Activated naive CD4-positive, alpha-beta T cell treated with anti-CD3 and anti-CD28 coated beads for 36 hours (primary cell): Measurements from ENCODE around the gene ABI3BP. TPM values are rescaled to one million over a fixed set of nuclear protein-coding genes. Genes with fewer than 3 reads are reported as not detected.
A peak's percentile ranks its signal among the peaks of the same experiment; 100 is the strongest.

Experiments
- CTCF ChIA-PET: fragments of 350-600 bp; sonication (Branson Sonifier 250); formaldehyde crosslinking; loops from one replicate; lab custom pipeline; 2021; ENCODE audit warnings: antibody characterized with exemption; lab: Charles Lee
- DNase-seq: peaks from one replicate; pipeline ENCODE4 v3.0.0-alpha.2; 2020
- H3K27ac Mint-ChIP-seq: one replicate; pipeline ENCODE4 v1.8.0; 2021; ENCODE audit warnings: mild to moderate bottlenecking, mixed read lengths
- H3K27me3 Mint-ChIP-seq: one replicate; pipeline ENCODE4 v1.8.0; 2021; ENCODE audit warnings: low read depth, mixed read lengths
- H3K36me3 Mint-ChIP-seq: one replicate; pipeline ENCODE4 v1.8.0; 2021; ENCODE audit warnings: low read depth, mixed read lengths
- H3K4me1 Mint-ChIP-seq: one replicate; pipeline ENCODE4 v1.8.0; 2021; ENCODE audit warnings: low read depth, mixed read lengths
- H3K4me3 Mint-ChIP-seq: one replicate; pipeline ENCODE4 v1.8.0; 2021; ENCODE audit warnings: mild to moderate bottlenecking, moderate library complexity, mixed read lengths
- H3K9me3 Mint-ChIP-seq: one replicate; pipeline ENCODE4 v1.8.0; 2021; ENCODE audit warnings: mixed read lengths
- intact Hi-C: fragments of 100-400 bp; cut with micrococcal nuclease; formaldehyde crosslinking; loops from one replicate; pipeline ENCODE4 v1.15.1; 2023
- total RNA-seq, 2 experiments: library from RNA; stranded (reverse); gene quantifications; one replicate each; pipeline ENCODE4 v1.2.3, GENCODE V29; 2021

The ABI3BP gene
- total RNA-seq, 2 experiments from 2014 or later: not detected

DNA sequence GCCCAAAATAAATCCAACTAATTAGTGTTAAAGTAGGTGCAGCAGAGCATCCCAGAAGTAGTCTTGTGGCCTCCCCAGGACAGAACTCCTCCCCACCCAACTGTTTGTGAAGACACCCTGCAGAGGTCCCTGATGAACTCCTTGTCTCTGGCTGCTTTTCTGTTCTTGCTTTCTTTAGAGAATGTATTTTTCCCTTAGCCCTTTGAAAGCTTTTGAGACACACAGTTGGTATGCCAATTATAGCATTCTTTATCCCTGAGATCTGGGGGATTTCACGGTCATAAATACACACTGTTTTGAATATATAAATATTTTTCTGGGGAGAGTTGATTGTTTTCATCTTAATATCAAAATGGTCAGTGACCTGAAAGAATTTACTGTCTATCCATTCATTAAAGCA is 274.1 kb downstream of the ABI3BP start:
- CTCF ChIA-PET: no interaction called here
- H3K27ac Mint-ChIP-seq: no peak overlapping the region
- intact Hi-C loops: loop anchor here (10.0 kb wide), 1 partner anchor 666 kb away; no protein-coding TSS in a partner anchor

GRCh38 chr3:100717637-100718487 is 275.4 kb downstream of the ABI3BP start:
- Mint-ChIP-seq H3K27ac (no peak overlapping the region), H3K4me3 (no peak overlapping the region), H3K27me3 (no peaks in the 10 kb centered on the region), H3K36me3 (peaks cover 52% of the 10 kb centered on the region), H3K4me1 (peaks cover 37% of the 10 kb centered on the region), H3K9me3 (no peaks in the 10 kb centered on the region)
- no peak for DNase-seq
- CTCF ChIA-PET: interaction anchor here (0.6 kb wide), 1 partner anchor 697 kb away, joined by 4 read pairs; no protein-coding TSS in a partner anchor
- intact Hi-C loops: loop anchor here (10.0 kb wide), 1 partner anchor 667 kb away; no protein-coding TSS in a partner anchor

More for the DNA sequence above, 274.1 kb downstream of the ABI3BP start:
- Mint-ChIP-seq H3K9me3 (no peaks in the 10 kb centered on the region), H3K4me1 (peaks cover 29% of the 10 kb centered on the region), H3K36me3 (peaks cover 47% of the 10 kb centered on the region), H3K27me3 (no peaks in the 10 kb centered on the region), H3K4me3 (no peak overlapping the region)
- no peak for DNase-seq

DNA sequence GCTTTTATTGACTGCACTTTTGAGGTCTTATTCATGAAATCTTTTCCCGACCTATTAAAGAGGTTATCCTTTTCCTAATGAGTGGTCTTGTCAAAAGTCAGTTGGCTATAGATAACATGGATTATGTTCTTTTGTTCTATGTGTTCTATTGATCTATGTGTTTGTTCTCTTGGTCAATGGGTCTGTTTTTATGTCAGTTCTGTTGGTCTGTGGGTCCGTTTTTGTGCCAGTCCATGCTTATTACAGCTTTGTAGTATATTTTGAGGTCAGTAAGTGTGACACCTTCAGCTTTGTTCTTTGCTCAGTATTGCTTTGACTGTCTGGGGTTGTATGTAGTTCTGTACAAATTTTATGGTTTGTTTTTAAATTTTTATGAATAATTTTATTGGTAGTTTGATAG is 276.2 kb downstream of the ABI3BP start:
- peaks cover 45% of the 10 kb centered on the region for H3K4me1 Mint-ChIP-seq
- H3K27ac Mint-ChIP-seq: no peak overlapping the region
- DNase-seq: no peak
- no peaks in the 10 kb centered on the region for H3K27me3 Mint-ChIP-seq
- intact Hi-C loops: loop anchor here (10.0 kb wide), 1 partner anchor 668 kb away; no protein-coding TSS in a partner anchor
- CTCF ChIA-PET: interaction anchor here (0.6 kb wide), 1 partner anchor 698 kb away, joined by 4 read pairs; no protein-coding TSS in a partner anchor
- no peak overlapping the region for H3K4me3 Mint-ChIP-seq
- H3K9me3 Mint-ChIP-seq: no peaks in the 10 kb centered on the region
- H3K36me3 Mint-ChIP-seq: peaks cover 55% of the 10 kb centered on the region

DNA sequence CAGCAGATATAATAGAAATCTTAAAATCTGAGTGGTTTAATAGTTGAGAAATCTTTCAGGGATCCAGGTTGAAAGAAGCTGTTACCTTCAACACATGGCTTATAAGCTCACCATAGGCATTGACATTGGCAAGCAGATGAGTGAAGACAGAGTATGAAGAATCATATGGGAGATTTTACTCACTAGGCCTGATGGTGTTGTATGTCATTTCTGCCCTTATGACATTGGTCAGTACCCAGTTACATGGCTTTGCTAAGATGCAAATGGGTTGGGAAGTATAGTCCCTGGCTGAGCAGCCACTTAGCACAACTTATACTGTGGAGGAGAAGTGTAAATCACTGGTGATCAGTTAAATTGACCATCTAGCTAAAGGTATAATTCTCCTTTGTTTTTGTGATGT is 278.0 kb downstream of the ABI3BP start:
- intact Hi-C loops: loop anchor here (10.0 kb wide), 1 partner anchor 670 kb away; no protein-coding TSS in a partner anchor
- H3K4me3 Mint-ChIP-seq: no peak overlapping the region
- H3K9me3 Mint-ChIP-seq: peaks cover 2% of the 10 kb centered on the region
- CTCF ChIA-PET: interaction anchor here (0.6 to 0.9 kb wide), 2 partner anchors 81 to 252 kb away, joined by 6 to 7 read pairs; no protein-coding TSS in a partner anchor
- H3K27ac Mint-ChIP-seq: no peak overlapping the region
- no peak for DNase-seq
- H3K36me3 Mint-ChIP-seq: peaks cover 53% of the 10 kb centered on the region
- H3K27me3 Mint-ChIP-seq: no peaks in the 10 kb centered on the region
- peaks cover 61% of the 10 kb centered on the region for H3K4me1 Mint-ChIP-seq

- peaks cover 6% of the 10 kb centered on the region for H3K27me3 Mint-ChIP-seq
- H3K4me3 Mint-ChIP-seq: peak overlapping the region; percentile 83
- H3K36me3 Mint-ChIP-seq: peaks cover 32% of the 10 kb centered on the region
- peaks cover 2% of the 10 kb centered on the region for H3K9me3 Mint-ChIP-seq
- intact Hi-C loops: loop anchor here (1.0 to 10.0 kb wide), 6 partner anchors 45 to 1014 kb away; partner anchors contain the start of genes CEP97, LNP1 and TOMM70
- peak overlapping the region; percentile 88 for H3K27ac Mint-ChIP-seq
- CTCF ChIA-PET: interaction anchor here (0.6 to 1.7 kb wide), 8 partner anchors 16 to 921 kb away, joined by 3 to 5 read pairs (median 4); no protein-coding TSS in a partner anchor
- peak; percentile 93 for DNase-seq
- peaks cover 44% of the 10 kb centered on the region for H3K4me1 Mint-ChIP-seq
These were observed 282.8 kb downstream of the ABI3BP start for GRCh38 chr3:100710261-100710968.

GRCh38 chr3:100709842-100710260 is 283.4 kb downstream of the ABI3BP start:
- peak; percentile 43 for DNase-seq
- intact Hi-C loops: loop anchor here (1.0 to 10.0 kb wide), 13 partner anchors 45 to 1014 kb away; partner anchors contain the start of genes CEP97, CMSS1, LNP1 and PCNP
- peaks cover 6% of the 10 kb centered on the region for H3K27me3 Mint-ChIP-seq
- peaks cover 27% of the 10 kb centered on the region for H3K36me3 Mint-ChIP-seq
- H3K4me1 Mint-ChIP-seq: peaks cover 40% of the 10 kb centered on the region
- peak overlapping the region; percentile 88 for H3K27ac Mint-ChIP-seq
- CTCF ChIA-PET: interaction anchor here (1.0 to 1.7 kb wide), 4 partner anchors 17 to 248 kb away, joined by 4 to 5 read pairs (median 4); no protein-coding TSS in a partner anchor
- peaks cover 2% of the 10 kb centered on the region for H3K9me3 Mint-ChIP-seq
- peak overlapping the region; percentile 83 for H3K4me3 Mint-ChIP-seq

GRCh38 chr3:100708989-100709841 is 284.0 kb downstream of the ABI3BP start, which contains the start of gene TFG:
TSS of gene TFG (plus strand) at chr3:100709494. CDS start at chr3:100713686, 4,192 bp downstream.
- DNase-seq: peak; percentile 98
- Mint-ChIP-seq H3K27me3 (peaks cover 6% of the 10 kb centered on the region), H3K4me3 (peak within 1 kb of the TSS; percentile 83), H3K36me3 (peaks cover 23% of the 10 kb centered on the region), H3K4me1 (peaks cover 39% of the 10 kb centered on the region), H3K9me3 (peaks cover 2% of the 10 kb centered on the region), H3K27ac (peak within 1 kb of the TSS; percentile 97)
- intact Hi-C loops: loop anchor here (1.0 to 2.0 kb wide), 7 partner anchors 374 to 968 kb away; partner anchors contain the start of genes CMSS1, PCNP, TBC1D23 and ZBTB11
- CTCF ChIA-PET: interaction anchor here (0.6 to 1.7 kb wide), 4 partner anchors 119 to 247 kb away, joined by 3 to 6 read pairs (median 4); no protein-coding TSS in a partner anchor

DNA sequence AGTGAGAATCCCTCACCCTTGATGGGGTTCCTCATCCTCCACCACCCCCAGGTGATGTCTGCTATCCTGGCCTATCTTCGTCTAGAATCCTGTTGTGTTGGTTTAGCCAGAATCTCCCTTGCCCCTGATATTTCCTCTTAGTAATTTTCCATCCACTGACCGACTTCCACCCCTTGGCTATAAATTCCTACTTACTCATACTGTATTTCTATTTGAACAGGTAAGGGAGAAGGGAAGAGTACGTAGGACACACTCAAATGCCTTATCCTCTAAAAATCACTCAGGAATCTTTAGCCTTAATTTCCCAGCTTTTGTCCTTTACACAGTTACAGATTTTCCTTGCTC is 284.6 kb downstream of the ABI3BP start:
- CTCF ChIA-PET: interaction anchor here (0.6 to 0.7 kb wide), 2 partner anchors 166 to 246 kb away, joined by 3 to 6 read pairs; no protein-coding TSS in a partner anchor
- Mint-ChIP-seq H3K9me3 (peaks cover 2% of the 10 kb centered on the region), H3K27me3 (peaks cover 6% of the 10 kb centered on the region), H3K27ac (peak overlapping the region; percentile 97), H3K4me1 (peaks cover 36% of the 10 kb centered on the region), H3K36me3 (peaks cover 19% of the 10 kb centered on the region), H3K4me3 (peak overlapping the region; percentile 83)
- no peak for DNase-seq
- intact Hi-C loops: loop anchor here (2.0 kb wide), 1 partner anchor 892 kb away; the partner anchor contains the start of gene CMSS1

GRCh38 chr3:100706365-100706764 is 286.9 kb downstream of the ABI3BP start:
- Mint-ChIP-seq H3K4me3 (no peak overlapping the region), H3K9me3 (peaks cover 2% of the 10 kb centered on the region), H3K36me3 (peaks cover 7% of the 10 kb centered on the region), H3K4me1 (peaks cover 18% of the 10 kb centered on the region), H3K27me3 (peaks cover 16% of the 10 kb centered on the region), H3K27ac (no peak overlapping the region)
- intact Hi-C loops: no loop called here
- CTCF ChIA-PET: no interaction called here
- DNase-seq: no peak

GRCh38 chr3:100703865-100704264 is 289.4 kb downstream of the ABI3BP start:
- no peak overlapping the region for H3K4me3 Mint-ChIP-seq
- CTCF ChIA-PET: no interaction called here
- H3K27ac Mint-ChIP-seq: no peak overlapping the region
- intact Hi-C loops: no loop called here
- H3K4me1 Mint-ChIP-seq: peaks cover 5% of the 10 kb centered on the region
- H3K36me3 Mint-ChIP-seq: no peaks in the 10 kb centered on the region
- H3K9me3 Mint-ChIP-seq: no peaks in the 10 kb centered on the region
- peaks cover 18% of the 10 kb centered on the region for H3K27me3 Mint-ChIP-seq
- no peak for DNase-seq

GRCh38 chr3:100702980-100703345 is 290.3 kb downstream of the ABI3BP start:
- no peak overlapping the region for H3K4me3 Mint-ChIP-seq
- H3K4me1 Mint-ChIP-seq: no peaks in the 10 kb centered on the region
- peaks cover 26% of the 10 kb centered on the region for H3K27me3 Mint-ChIP-seq
- no peaks in the 10 kb centered on the region for H3K9me3 Mint-ChIP-seq
- intact Hi-C loops: no loop called here
- H3K27ac Mint-ChIP-seq: no peak overlapping the region
- CTCF ChIA-PET: no interaction called here
- H3K36me3 Mint-ChIP-seq: no peaks in the 10 kb centered on the region
- DNase-seq: no peak
